ENCODE data around the gene DBNDD1. TPM values are rescaled to one million over a fixed set of nuclear protein-coding genes. Genes with fewer than 3 reads are reported as not detected.
A peak's percentile ranks its signal among the peaks of the same experiment; 100 is the strongest.

DBNDD1 gene
- total RNA-seq, 1 donor = 1.1 TPM

DNA sequence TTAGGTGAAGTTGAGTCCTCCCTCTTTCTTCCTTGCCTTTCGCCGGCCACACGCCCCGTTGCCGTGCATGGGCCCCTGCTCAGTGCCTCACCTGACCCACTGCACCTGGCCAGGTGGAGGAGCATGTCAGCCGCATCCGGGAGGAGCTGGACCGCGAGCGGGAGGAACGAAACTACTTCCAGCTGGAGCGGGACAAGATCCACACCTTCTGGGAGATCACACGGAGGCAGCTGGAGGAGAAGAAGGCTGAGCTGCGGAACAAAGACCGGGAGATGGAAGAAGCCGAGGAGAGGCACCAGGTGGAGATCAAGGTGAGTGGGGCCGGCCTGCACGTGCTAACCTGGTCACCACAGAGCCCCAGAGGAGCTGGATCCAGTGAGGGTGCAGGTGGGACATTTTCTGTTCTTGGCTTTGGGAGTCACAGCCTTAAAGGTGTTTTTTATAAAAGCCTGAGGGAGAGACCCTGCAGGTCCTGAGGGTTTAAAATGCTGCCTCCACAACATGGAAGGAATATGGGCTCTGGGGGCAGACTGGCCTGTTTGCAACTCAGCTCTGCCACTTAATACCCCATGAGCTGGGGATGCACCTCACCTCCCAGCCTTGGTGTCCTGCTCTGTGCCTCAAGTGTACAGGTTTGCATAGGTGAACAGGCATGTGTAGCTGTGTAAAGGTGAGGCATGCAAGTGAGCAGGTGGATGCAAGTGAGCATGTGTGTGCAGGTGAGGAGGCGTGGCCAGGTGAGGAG is 12.1 kb upstream of the DBNDD1 start:
- Histone ChIP-seq H3K79me2 (ENCODE audit: insufficient read depth, low read length) (no peaks in the 10 kb centered on the region), H3K4me2 (ENCODE audit: insufficient read depth, low read length) (no peak overlapping the region), H3K9me3 (ENCODE audit: low read depth, low read length) (no peaks in the 10 kb centered on the region), H3K27me3 (ENCODE audit: insufficient read depth, low read length) (no peaks in the 10 kb centered on the region), H3K4me3 (ENCODE audit: insufficient read depth, low read length) (no peak overlapping the region), H3K36me3 (ENCODE audit: insufficient read depth, low read length) (peaks cover 22% of the 10 kb centered on the region), H2AFZ (ENCODE audit: low read length) (no peak overlapping the region), H3K4me1 (ENCODE audit: insufficient read depth, low read length) (no peaks in the 10 kb centered on the region), H4K20me1 (ENCODE audit: insufficient read depth, low read length) (peaks cover 19% of the 10 kb centered on the region), H3K27ac (ENCODE audit: low read depth, low read length) (no peak overlapping the region)
- DNase-seq (ENCODE audit: insufficient read length, low spot score, missing footprints) = no peak
- TF ChIP-seq, protein P1, sequence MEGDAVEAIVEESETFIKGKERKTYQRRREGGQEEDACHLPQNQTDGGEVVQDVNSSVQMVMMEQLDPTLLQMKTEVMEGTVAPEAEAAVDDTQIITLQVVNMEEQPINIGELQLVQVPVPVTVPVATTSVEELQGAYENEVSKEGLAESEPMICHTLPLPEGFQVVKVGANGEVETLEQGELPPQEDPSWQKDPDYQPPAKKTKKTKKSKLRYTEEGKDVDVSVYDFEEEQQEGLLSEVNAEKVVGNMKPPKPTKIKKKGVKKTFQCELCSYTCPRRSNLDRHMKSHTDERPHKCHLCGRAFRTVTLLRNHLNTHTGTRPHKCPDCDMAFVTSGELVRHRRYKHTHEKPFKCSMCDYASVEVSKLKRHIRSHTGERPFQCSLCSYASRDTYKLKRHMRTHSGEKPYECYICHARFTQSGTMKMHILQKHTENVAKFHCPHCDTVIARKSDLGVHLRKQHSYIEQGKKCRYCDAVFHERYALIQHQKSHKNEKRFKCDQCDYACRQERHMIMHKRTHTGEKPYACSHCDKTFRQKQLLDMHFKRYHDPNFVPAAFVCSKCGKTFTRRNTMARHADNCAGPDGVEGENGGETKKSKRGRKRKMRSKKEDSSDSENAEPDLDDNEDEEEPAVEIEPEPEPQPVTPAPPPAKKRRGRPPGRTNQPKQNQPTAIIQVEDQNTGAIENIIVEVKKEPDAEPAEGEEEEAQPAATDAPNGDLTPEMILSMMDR (IDR thresholded peaks at IDR 0.05; ENCODE audit: extremely low read depth, low read depth, low read length) = no peak

- DNase-seq (ENCODE audit: insufficient read length, low spot score, missing footprints) = peak; percentile 36
- no peak overlapping the region for H3K4me2 ChIP-seq (ENCODE audit: insufficient read depth, low read length)
- H3K79me2 ChIP-seq (ENCODE audit: insufficient read depth, low read length) = no peaks in the 10 kb centered on the region
- no peaks in the 10 kb centered on the region for H3K27me3 ChIP-seq (ENCODE audit: insufficient read depth, low read length)
- H3K36me3 ChIP-seq (ENCODE audit: insufficient read depth, low read length) = peaks cover 9% of the 10 kb centered on the region
- H3K4me1 ChIP-seq (ENCODE audit: insufficient read depth, low read length) = no peaks in the 10 kb centered on the region
- no peaks in the 10 kb centered on the region for H3K9me3 ChIP-seq (ENCODE audit: low read depth, low read length)
- TF ChIP-seq, protein P1 (IDR thresholded peaks at IDR 0.05; ENCODE audit: extremely low read depth, low read depth, low read length) = no peak
- H3K27ac ChIP-seq (ENCODE audit: low read depth, low read length) = no peak overlapping the region
- H2AFZ ChIP-seq (ENCODE audit: low read length) = no peak overlapping the region
- no peak overlapping the region for H3K4me3 ChIP-seq (ENCODE audit: insufficient read depth, low read length)
- H4K20me1 ChIP-seq (ENCODE audit: insufficient read depth, low read length) = peaks cover 19% of the 10 kb centered on the region
Observed at GRCh38 chr16:90028985-90029384, 9.7 kb upstream of the DBNDD1 start.

DNA sequence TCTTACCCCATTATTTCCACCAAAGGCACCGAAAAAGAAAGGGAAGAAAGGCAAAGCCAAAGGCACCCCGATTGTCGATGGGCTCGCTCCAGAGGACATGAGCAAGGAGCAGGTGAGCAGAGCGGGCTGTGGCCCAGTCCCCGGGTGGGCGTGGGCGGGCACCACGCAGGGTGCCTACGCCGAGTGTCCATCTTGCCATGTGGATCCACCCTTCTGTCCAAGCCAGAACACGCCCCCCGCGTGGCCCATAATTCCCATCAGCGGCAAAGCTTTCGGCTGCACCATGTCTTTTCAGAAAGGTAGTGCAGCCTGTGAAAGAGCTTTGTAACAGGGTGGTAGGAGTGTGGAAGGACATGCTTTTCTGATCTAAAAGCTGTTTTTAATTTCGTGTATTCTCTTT is 8.4 kb upstream of the DBNDD1 start:
- Histone ChIP-seq H3K4me1 (ENCODE audit: insufficient read depth, low read length) (peaks cover 5% of the 10 kb centered on the region), H3K79me2 (ENCODE audit: insufficient read depth, low read length) (peaks cover 10% of the 10 kb centered on the region), H4K20me1 (ENCODE audit: insufficient read depth, low read length) (peaks cover 16% of the 10 kb centered on the region), H3K27me3 (ENCODE audit: insufficient read depth, low read length) (no peaks in the 10 kb centered on the region), H3K4me2 (ENCODE audit: insufficient read depth, low read length) (no peak overlapping the region), H3K27ac (ENCODE audit: low read depth, low read length) (no peak overlapping the region), H3K4me3 (ENCODE audit: insufficient read depth, low read length) (no peak overlapping the region), H3K36me3 (ENCODE audit: insufficient read depth, low read length) (peaks cover 9% of the 10 kb centered on the region), H2AFZ (ENCODE audit: low read length) (no peak overlapping the region), H3K9me3 (ENCODE audit: low read depth, low read length) (no peaks in the 10 kb centered on the region)
- DNase-seq (ENCODE audit: insufficient read length, low spot score, missing footprints) = no peak
- TF ChIP-seq, protein P1 (IDR thresholded peaks at IDR 0.05; ENCODE audit: extremely low read depth, low read depth, low read length) = no peak

DNA sequence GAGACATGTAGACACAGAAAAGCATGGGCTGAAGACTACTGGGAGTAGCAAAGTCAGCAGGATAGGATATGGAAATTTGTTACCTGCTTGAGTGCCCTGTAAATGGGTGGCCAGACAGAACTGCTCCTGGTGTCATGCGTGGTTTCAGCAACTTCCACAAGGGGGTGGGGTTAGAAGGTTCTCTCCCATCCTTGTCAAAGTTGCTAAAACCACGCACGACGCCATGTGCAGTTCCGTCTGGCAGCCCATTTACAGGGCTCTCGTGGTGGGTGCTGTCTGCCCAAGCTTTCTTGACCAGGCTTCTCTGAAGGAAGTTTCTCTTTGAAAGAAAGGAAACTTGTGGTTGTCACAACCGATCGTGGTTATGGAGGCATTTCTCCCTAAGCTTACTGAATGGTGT is 6.9 kb upstream of the DBNDD1 start:
- Histone ChIP-seq H3K36me3 (ENCODE audit: insufficient read depth, low read length) (peaks cover 4% of the 10 kb centered on the region), H3K79me2 (ENCODE audit: insufficient read depth, low read length) (peaks cover 14% of the 10 kb centered on the region), H3K4me2 (ENCODE audit: insufficient read depth, low read length) (no peak overlapping the region), H3K4me1 (ENCODE audit: insufficient read depth, low read length) (peaks cover 15% of the 10 kb centered on the region), H2AFZ (ENCODE audit: low read length) (no peak overlapping the region), H3K4me3 (ENCODE audit: insufficient read depth, low read length) (no peak overlapping the region), H3K9me3 (ENCODE audit: low read depth, low read length) (no peaks in the 10 kb centered on the region), H4K20me1 (ENCODE audit: insufficient read depth, low read length) (peaks cover 1% of the 10 kb centered on the region), H3K27me3 (ENCODE audit: insufficient read depth, low read length) (no peaks in the 10 kb centered on the region), H3K27ac (ENCODE audit: low read depth, low read length) (no peak overlapping the region)
- DNase-seq (ENCODE audit: insufficient read length, low spot score, missing footprints) = peak; percentile 19
- TF ChIP-seq, protein P1 (IDR thresholded peaks at IDR 0.05; ENCODE audit: extremely low read depth, low read depth, low read length) = no peak
